OCI-LY7 (cell line): ENCODE measurements around the gene CTNNA2. TPM values are rescaled to one million over a fixed set of nuclear protein-coding genes. Genes with fewer than 3 reads are reported as not detected.
A peak's percentile ranks its signal among the peaks of the same experiment; 100 is the strongest.

Experiments used
- BruUV-seq: library from RNA; stranded (reverse); fragments of 400-500 nt; replicated peaks from 2 replicates; lab custom pipeline; 2021; lab: Mats Ljungman, UMichigan
- CTCF ChIA-PET: fragments of 300-600 bp; sonication (Branson Sonifier 250); formaldehyde crosslinking; loops from one replicate; lab custom pipeline; 2022; ENCODE audit warnings: antibody characterized with exemption; ENCODE audit not compliant: unreplicated experiment; lab: Charles Lee
- POLR2A ChIA-PET: fragments of 300-600 bp; sonication (Branson Sonifier 250); formaldehyde crosslinking; loops from one replicate; lab custom pipeline; 2022; ENCODE audit warnings: antibody characterized with exemption; lab: Charles Lee
- DNase-seq: peaks from one replicate; pipeline ENCODE4 v3.0.0-alpha.2; 2015; ENCODE audit warnings: low spot score
- H2AFZ ChIP-seq: fragments of 200-600 bp; sonication (generic), shearing (Covaris generic); 2 replicates; pipeline ENCODE4 v1.6.1; 2014; ENCODE audit warnings: mild to moderate bottlenecking, antibody characterized with exemption, low read length, moderate library complexity
- H3K27ac ChIP-seq: fragments of 200-600 bp; sonication (generic); 2 replicates; pipeline ENCODE4 v1.5.1; 2014; ENCODE audit warnings: mixed run types, low read depth, mild to moderate bottlenecking, moderate library complexity, low read length, inconsistent platforms; ENCODE audit not compliant: poor library complexity, severe bottlenecking
- H3K36me3 ChIP-seq: fragments of 200-600 bp; sonication (generic); 2 replicates; pipeline ENCODE4 v1.6.1; 2014; ENCODE audit warnings: mild to moderate bottlenecking, antibody characterized with exemption, low read length, moderate library complexity, mixed read lengths; ENCODE audit not compliant: insufficient read depth
- H3K4me1 ChIP-seq: fragments of 200-600 bp; sonication (generic); 2 replicates; pipeline ENCODE4 v1.5.1; 2014; ENCODE audit warnings: mild to moderate bottlenecking, low read length; ENCODE audit not compliant: insufficient read depth, poor library complexity, severe bottlenecking
- H3K4me2 ChIP-seq: fragments of 200-600 bp; sonication (generic); 2 replicates; pipeline ENCODE4 v1.6.1; 2014; ENCODE audit warnings: mild to moderate bottlenecking, low read length
- H3K4me3 ChIP-seq: fragments of 200-600 bp; sonication (generic); 2 replicates; pipeline ENCODE4 v1.5.1; 2014; ENCODE audit warnings: mild to moderate bottlenecking, low read depth, low read length; ENCODE audit not compliant: poor library complexity, severe bottlenecking
- H3K79me2 ChIP-seq: fragments of 200-600 bp; sonication (generic); 2 replicates; pipeline ENCODE4 v1.6.1; 2016; ENCODE audit warnings: low read depth, mild to moderate bottlenecking, low read length, moderate library complexity, mixed read lengths; ENCODE audit not compliant: insufficient read depth
- H3K9me2 ChIP-seq: fragments of 200-600 bp; sonication (generic); 2 replicates; pipeline ENCODE4 v1.6.1; 2016; ENCODE audit warnings: mild to moderate bottlenecking, low read length, mixed read lengths; ENCODE audit not compliant: insufficient read depth
- H3K9me3 ChIP-seq: fragments of 200-600 bp; sonication (generic); 2 replicates; pipeline ENCODE4 v1.6.1; 2014; ENCODE audit warnings: mild to moderate bottlenecking, mixed run types, low read length, mixed read lengths
- H4K20me1 ChIP-seq: fragments of 200-600 bp; sonication (generic); 2 replicates; pipeline ENCODE4 v1.6.1; 2014; ENCODE audit warnings: mild to moderate bottlenecking, antibody characterized with exemption, low read length, moderate library complexity, mixed read lengths; ENCODE audit not compliant: insufficient read depth
- EZH2phosphoT487 ChIP-seq: fragments of 200-600 bp; sonication (generic); IDR thresholded peaks from 2 replicates; pipeline ENCODE4 v1.6.1; 2018; ENCODE audit warnings: low read depth, borderline replicate concordance, mild to moderate bottlenecking, mixed run types, antibody characterized with exemption, low read length, moderate library complexity, mixed read lengths
- intact Hi-C: fragments of 100-400 bp; cut with micrococcal nuclease; formaldehyde crosslinking; loops from one replicate; pipeline ENCODE4 v1.10.0; 2022; ENCODE audit not compliant: unreplicated experiment
- total RNA-seq, 2 experiments: library from RNA; depleted of rRNA in 1 of 2; stranded (reverse); fragments of >200 nt in 1 of 2; shearing (Covaris generic) in 1 of 2; gene quantifications; 2 replicates each; pipeline ENCODE4 v1.2.3, GENCODE V29; 2014 to 2022
- TF ChIP-seq, protein P1 (sequence below): fragments of 200-600 bp; sonication (generic); conservative IDR thresholded peaks from 2 replicates; pipeline ENCODE4 v1.5.1; 2014; ENCODE audit warnings: mild to moderate bottlenecking, antibody characterized with exemption, low read length, moderate library complexity, mixed read lengths

The CTNNA2 gene
- total RNA-seq, 2 experiments from 2014 or later = 0.19 to 2.7 TPM

DNA sequence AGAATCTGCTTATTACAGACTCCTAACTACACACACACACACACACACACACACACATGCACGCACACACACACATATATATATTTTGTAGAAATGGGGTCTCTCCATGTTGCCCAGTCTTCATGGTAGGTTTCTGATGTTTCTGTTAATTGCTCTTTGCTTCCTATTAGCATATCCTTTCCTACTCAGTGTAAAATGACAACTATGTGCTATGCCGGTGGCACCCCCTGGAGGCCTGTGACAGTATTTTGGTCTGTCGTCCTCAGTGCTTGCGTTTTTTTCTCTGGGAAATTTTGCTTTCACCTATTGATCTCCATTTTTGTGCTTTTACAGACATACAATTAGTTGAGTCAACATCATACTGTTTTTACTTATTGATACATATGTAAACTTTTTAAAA lies 469.6 kb downstream of the CTNNA2 start:
- no peaks in the 10 kb centered on the region for H3K4me1 ChIP-seq
- ChIA-PET CTCF (no interaction called here), POLR2A (interaction anchor here (0.7 kb wide), 1 partner anchor 521 kb away, joined by 3 read pairs; no protein-coding TSS in a partner anchor)
- H3K36me3 ChIP-seq = no peaks in the 10 kb centered on the region
- no peaks in the 10 kb centered on the region for H3K9me3 ChIP-seq
- H3K79me2 ChIP-seq = no peaks in the 10 kb centered on the region
- H3K27ac ChIP-seq = no peak overlapping the region
- no TSS peak for BruUV-seq
- no peak overlapping the region for H3K4me2 ChIP-seq
- intact Hi-C loops = no loop called here
- no peak overlapping the region for H2AFZ ChIP-seq
- DNase-seq = peak; percentile 10
- H4K20me1 ChIP-seq = no peaks in the 10 kb centered on the region
- TF ChIP-seq, protein P1, sequence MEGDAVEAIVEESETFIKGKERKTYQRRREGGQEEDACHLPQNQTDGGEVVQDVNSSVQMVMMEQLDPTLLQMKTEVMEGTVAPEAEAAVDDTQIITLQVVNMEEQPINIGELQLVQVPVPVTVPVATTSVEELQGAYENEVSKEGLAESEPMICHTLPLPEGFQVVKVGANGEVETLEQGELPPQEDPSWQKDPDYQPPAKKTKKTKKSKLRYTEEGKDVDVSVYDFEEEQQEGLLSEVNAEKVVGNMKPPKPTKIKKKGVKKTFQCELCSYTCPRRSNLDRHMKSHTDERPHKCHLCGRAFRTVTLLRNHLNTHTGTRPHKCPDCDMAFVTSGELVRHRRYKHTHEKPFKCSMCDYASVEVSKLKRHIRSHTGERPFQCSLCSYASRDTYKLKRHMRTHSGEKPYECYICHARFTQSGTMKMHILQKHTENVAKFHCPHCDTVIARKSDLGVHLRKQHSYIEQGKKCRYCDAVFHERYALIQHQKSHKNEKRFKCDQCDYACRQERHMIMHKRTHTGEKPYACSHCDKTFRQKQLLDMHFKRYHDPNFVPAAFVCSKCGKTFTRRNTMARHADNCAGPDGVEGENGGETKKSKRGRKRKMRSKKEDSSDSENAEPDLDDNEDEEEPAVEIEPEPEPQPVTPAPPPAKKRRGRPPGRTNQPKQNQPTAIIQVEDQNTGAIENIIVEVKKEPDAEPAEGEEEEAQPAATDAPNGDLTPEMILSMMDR = peak; percentile 71
- no peak for TF ChIP-seq EZH2phosphoT487
- no peaks in the 10 kb centered on the region for H3K9me2 ChIP-seq
- H3K4me3 ChIP-seq = no peak overlapping the region

DNA sequence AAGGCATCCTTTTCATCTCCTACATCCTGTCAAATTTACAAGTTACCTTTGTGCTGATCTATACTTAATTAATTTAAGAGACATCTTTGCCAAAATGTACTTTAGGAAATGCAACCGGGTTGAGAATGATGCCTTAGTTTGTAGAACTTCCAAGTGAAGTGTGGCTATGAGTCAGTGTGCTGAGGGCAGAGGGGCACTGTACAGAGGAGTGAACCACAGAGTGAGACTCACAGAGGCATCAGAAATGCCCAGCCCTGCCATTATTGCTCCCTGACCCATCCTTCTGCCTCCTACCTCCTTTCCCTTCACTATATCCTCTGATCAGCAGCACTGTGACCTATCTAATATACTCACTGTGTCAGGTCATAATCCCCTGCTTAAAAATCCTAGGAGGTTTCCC lies 471.6 kb downstream of the CTNNA2 start:
- no peaks in the 10 kb centered on the region for H3K36me3 ChIP-seq
- H3K9me2 ChIP-seq = no peaks in the 10 kb centered on the region
- no peaks in the 10 kb centered on the region for H3K79me2 ChIP-seq
- H4K20me1 ChIP-seq = no peaks in the 10 kb centered on the region
- no peak overlapping the region for H3K4me2 ChIP-seq
- no peaks in the 10 kb centered on the region for H3K9me3 ChIP-seq
- intact Hi-C loops = no loop called here
- CTCF ChIA-PET = no interaction called here
- TF ChIP-seq, protein P1 = no peak
- TF ChIP-seq EZH2phosphoT487 = no peak
- no peak overlapping the region for H3K27ac ChIP-seq
- no peak overlapping the region for H3K4me3 ChIP-seq
- DNase-seq = no peak
- POLR2A ChIA-PET = no interaction called here
- H2AFZ ChIP-seq = no peak overlapping the region
- no peaks in the 10 kb centered on the region for H3K4me1 ChIP-seq
- BruUV-seq = no TSS peak

DNA sequence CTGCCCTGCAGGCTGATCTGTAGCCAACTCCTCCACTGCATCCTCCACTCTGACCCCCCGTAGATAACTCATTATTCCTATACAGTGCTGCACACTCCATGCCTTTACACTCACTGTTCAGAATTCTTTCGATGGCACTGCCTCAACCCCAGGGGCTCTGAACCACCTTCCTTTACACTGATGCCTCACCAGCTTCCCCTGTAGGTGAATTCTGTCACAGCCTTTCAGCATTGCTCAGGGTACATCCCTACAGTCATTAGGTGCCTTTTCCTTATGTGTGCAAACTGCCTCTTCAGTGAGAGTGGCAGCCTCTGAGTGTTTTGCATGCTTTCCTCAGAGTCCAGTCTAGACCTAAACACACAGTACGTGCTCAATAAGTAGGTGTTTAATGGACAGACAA lies 472.3 kb downstream of the CTNNA2 start:
- H3K9me2 ChIP-seq = no peaks in the 10 kb centered on the region
- no peaks in the 10 kb centered on the region for H3K36me3 ChIP-seq
- ChIA-PET CTCF (no interaction called here), POLR2A (no interaction called here)
- H4K20me1 ChIP-seq = no peaks in the 10 kb centered on the region
- BruUV-seq = no TSS peak
- no peak overlapping the region for H3K4me2 ChIP-seq
- intact Hi-C loops = no loop called here
- no peak overlapping the region for H2AFZ ChIP-seq
- H3K4me3 ChIP-seq = no peak overlapping the region
- no peak for DNase-seq
- no peak for TF ChIP-seq EZH2phosphoT487
- TF ChIP-seq, protein P1 = no peak
- H3K79me2 ChIP-seq = no peaks in the 10 kb centered on the region
- H3K27ac ChIP-seq = no peak overlapping the region
- H3K4me1 ChIP-seq = no peaks in the 10 kb centered on the region
- no peaks in the 10 kb centered on the region for H3K9me3 ChIP-seq
